B cell (primary cell): ENCODE results near the gene UNC79. TPM values are rescaled to one million over a fixed set of nuclear protein-coding genes. Genes with fewer than 3 reads are reported as not detected.

Source experiments
- ATAC-seq: fragments of 200-7000 bp; cut with Tn5 transposase; one replicate; pipeline ENCODE4 v1.10.0; 2021; ENCODE audit warnings: low read depth, mild to moderate bottlenecking, moderate number of reproducible peaks, moderate library complexity
- CTCF ChIA-PET: fragments of 350-600 bp; sonication (Branson Sonifier 250); formaldehyde crosslinking; loops from one replicate; lab custom pipeline; 2021; ENCODE audit warnings: antibody characterized with exemption, inconsistent platforms; lab: Charles Lee
- POLR2A ChIA-PET: fragments of 350-600 bp; sonication (Branson Sonifier 250); formaldehyde crosslinking; loops from one replicate; lab custom pipeline; 2021; ENCODE audit warnings: antibody characterized with exemption; lab: Charles Lee
- DNase-seq: peaks from one replicate; pipeline ENCODE4 v3.0.0; 2013
- H2AFZ ChIP-seq: 2 replicates; pipeline ENCODE4 v1.6.1; 2012; ENCODE audit warnings: mild to moderate bottlenecking, low read depth, low read length; ENCODE audit not compliant: insufficient read depth, poor library complexity, severe bottlenecking
- H3K27ac ChIP-seq, 2 donors: 1 replicate in 1 of 2; 2 replicates in 1 of 2; pipeline ENCODE4 v1.5.1; 2012 to 2013; ENCODE audit warnings: low read length in 2 of 2, mild to moderate bottlenecking in 2 of 2, moderate library complexity in 1 of 2
- H3K27me3 ChIP-seq, 4 experiments: fragments of 200-600 bp in 1 of 4; sonication (generic) in 1 of 4; replicated peaks in 1 of 4; 1 replicate in 2 of 4; 2 replicates in 2 of 4; pipeline versions ENCODE4 v1.6.1 to v1.7.0; 2013 to 2016; ENCODE audit warnings: low read length in 3 of 4, mild to moderate bottlenecking in 2 of 4, mixed read lengths in 1 of 4, moderate library complexity in 1 of 4; ENCODE audit not compliant: insufficient read depth in 4 of 4, control insufficient read depth in 3 of 4; ENCODE audit errors: control extremely low read depth in 1 of 4
- H3K36me3 ChIP-seq, 2 experiments: replicated peaks in 1 of 2; 1 replicate in 1 of 2; 2 replicates in 1 of 2; pipeline versions ENCODE4 v1.6.1 to v1.7.1; 2013; ENCODE audit warnings: low read length in 1 of 2; ENCODE audit not compliant: insufficient read depth in 2 of 2, control insufficient read depth in 1 of 2; ENCODE audit errors: control extremely low read depth in 1 of 2, extremely low read depth in 1 of 2
- H3K4me1 ChIP-seq, 2 donors: fragments of 200-600 bp in 1 of 2; sonication (generic) in 1 of 2; 1 replicate in 1 of 2; 2 replicates in 1 of 2; pipeline versions ENCODE4 v1.5.1 to v1.6.1; 2013 to 2017; ENCODE audit warnings: low read length in 2 of 2; ENCODE audit not compliant: control insufficient read depth in 2 of 2, insufficient read depth in 2 of 2
- H3K4me2 ChIP-seq: replicated peaks from 2 replicates; pipeline ENCODE3; 2012; ENCODE audit warnings: mild to moderate bottlenecking, low read depth, low read length; ENCODE audit not compliant: poor library complexity, severe bottlenecking
- H3K4me3 ChIP-seq, 5 experiments: fragments of 200-600 bp in 1 of 5; sonication (generic) in 1 of 5; 1 replicate in 3 of 5; 2 replicates in 2 of 5; pipeline versions ENCODE4 v1.5.1 to v1.7.0; 2011 to 2016; ENCODE audit warnings: low read length in 4 of 5, mild to moderate bottlenecking in 4 of 5, low read depth in 2 of 5, control low read depth in 1 of 5, moderate library complexity in 1 of 5; ENCODE audit not compliant: insufficient read depth in 1 of 5; ENCODE audit errors: control extremely low read depth in 1 of 5, extremely low read depth in 1 of 5
- H3K79me2 ChIP-seq: fragments of 200-600 bp; sonication (generic); one replicate; pipeline ENCODE4 v1.6.0; 2016; ENCODE audit warnings: low read length; ENCODE audit not compliant: control insufficient read depth, insufficient read depth
- H3K9ac ChIP-seq: fragments of 200-600 bp; sonication (generic); 2 replicates; pipeline ENCODE4 v1.6.1; 2017; ENCODE audit warnings: mild to moderate bottlenecking, low read length, moderate library complexity
- H3K9me3 ChIP-seq, 3 donors: one replicate each; pipeline versions ENCODE4 v1.6.1 to v1.7.1; 2013; ENCODE audit warnings: low read length in 2 of 3; ENCODE audit not compliant: control insufficient read depth in 2 of 3, insufficient read depth in 1 of 3; ENCODE audit errors: control extremely low read depth in 1 of 3
- H4K20me1 ChIP-seq: 2 replicates; pipeline ENCODE4 v1.6.0; 2012; ENCODE audit warnings: mild to moderate bottlenecking, low read length; ENCODE audit not compliant: insufficient read depth, control insufficient read depth, poor library complexity, severe bottlenecking
- H3K27ac Mint-ChIP-seq: one replicate; pipeline ENCODE4 v1.8.0; 2021; ENCODE audit warnings: mixed read lengths
- H3K27me3 Mint-ChIP-seq: one replicate; pipeline ENCODE4 v1.8.0; 2021; ENCODE audit warnings: mixed read lengths
- H3K4me1 Mint-ChIP-seq: one replicate; pipeline ENCODE4 v1.8.0; 2021; ENCODE audit warnings: mixed read lengths
- H3K4me3 Mint-ChIP-seq: one replicate; pipeline ENCODE4 v1.8.0; 2021; ENCODE audit warnings: mixed read lengths
- H3K9me3 Mint-ChIP-seq: one replicate; pipeline ENCODE4 v1.8.0; 2022; ENCODE audit warnings: mixed read lengths; ENCODE audit not compliant: insufficient read depth
- CTCF ChIP-seq: fragments of 200-600 bp; IDR thresholded peaks from one replicate; pipeline ENCODE4 v1.8.0; 2022; ENCODE audit warnings: antibody characterized with exemption, mild to moderate bottlenecking
- EZH2 ChIP-seq: IDR thresholded peaks from 2 replicates; pipeline ENCODE4 v1.6.1; 2012; ENCODE audit warnings: borderline replicate concordance, low read depth, mild to moderate bottlenecking, moderate library complexity, low read length; ENCODE audit not compliant: insufficient read depth, poor library complexity, severe bottlenecking
- whole genome bisulfite sequencing: methylation state at CpG from one replicate; pipeline ENCODE4 v1.1.5; 2013; ENCODE audit warnings: missing lambda C conversion rate; ENCODE audit not compliant: insufficient coverage; 5-methylcytosine and 5-hydroxymethylcytosine counted together
- intact Hi-C: fragments of 100-400 bp; cut with micrococcal nuclease; formaldehyde crosslinking; loops from one replicate; pipeline ENCODE4 v1.10.0; 2022
- polyA plus RNA-seq: library from polyadenylated mRNA; depleted of rRNA; stranded (reverse); fragments of >200 nt; gene quantifications from 2 replicates; pipeline ENCODE4 v1.2.3, GENCODE V29; 2012
- total RNA-seq, 2 donors: library from RNA; stranded (reverse); fragments of 120-200 nt in 1 of 2; gene quantifications; 1 replicate in 1 of 2; 2 replicates in 1 of 2; pipeline versions ENCODE4 v1.2.3 to v1.2.4, GENCODE V29; 2013 to 2022

UNC79 gene
- total and polyA plus RNA-seq, 2 donors (not counting 1 experiment from before 2014, with no cell fraction given) = 0.04 to 0.15 TPM

GRCh38 chr14:93727039-93727740 is 296.5 kb downstream of the UNC79 start:
- ChIA-PET CTCF (no interaction called here), POLR2A (no interaction called here)
- Mint-ChIP-seq H3K27me3 (peaks cover 15% of the 10 kb centered on the region), H3K9me3 (peaks cover 4% of the 10 kb centered on the region), H3K4me3 (no peak overlapping the region), H3K27ac (no peak overlapping the region), H3K4me1 (no peaks in the 10 kb centered on the region)
- H3K9me3 ChIP-seq = peaks cover 0 to 2% (median 0%) of the 10 kb centered on the region in 3 donors
- H3K79me2 ChIP-seq = no peaks in the 10 kb centered on the region
- H3K4me2 ChIP-seq = no peak overlapping the region
- no peaks in the 10 kb centered on the region for H3K36me3 ChIP-seq
- intact Hi-C loops = no loop called here
- no peak overlapping the region for H3K27ac ChIP-seq
- WGBS = 83% methylated on average over 19 of the region's 23 CpGs
- H3K4me3 ChIP-seq = no peak overlapping the region
- no peak overlapping the region for H3K9ac ChIP-seq
- ATAC-seq (no peak), DNase-seq (no peak)
- no peaks in the 10 kb centered on the region for H3K4me1 ChIP-seq
- no peak overlapping the region for H2AFZ ChIP-seq
- TF ChIP-seq EZH2 (no peak), CTCF (no peak)
- no peaks in the 10 kb centered on the region for H3K27me3 ChIP-seq
- no peaks in the 10 kb centered on the region for H4K20me1 ChIP-seq

DNA sequence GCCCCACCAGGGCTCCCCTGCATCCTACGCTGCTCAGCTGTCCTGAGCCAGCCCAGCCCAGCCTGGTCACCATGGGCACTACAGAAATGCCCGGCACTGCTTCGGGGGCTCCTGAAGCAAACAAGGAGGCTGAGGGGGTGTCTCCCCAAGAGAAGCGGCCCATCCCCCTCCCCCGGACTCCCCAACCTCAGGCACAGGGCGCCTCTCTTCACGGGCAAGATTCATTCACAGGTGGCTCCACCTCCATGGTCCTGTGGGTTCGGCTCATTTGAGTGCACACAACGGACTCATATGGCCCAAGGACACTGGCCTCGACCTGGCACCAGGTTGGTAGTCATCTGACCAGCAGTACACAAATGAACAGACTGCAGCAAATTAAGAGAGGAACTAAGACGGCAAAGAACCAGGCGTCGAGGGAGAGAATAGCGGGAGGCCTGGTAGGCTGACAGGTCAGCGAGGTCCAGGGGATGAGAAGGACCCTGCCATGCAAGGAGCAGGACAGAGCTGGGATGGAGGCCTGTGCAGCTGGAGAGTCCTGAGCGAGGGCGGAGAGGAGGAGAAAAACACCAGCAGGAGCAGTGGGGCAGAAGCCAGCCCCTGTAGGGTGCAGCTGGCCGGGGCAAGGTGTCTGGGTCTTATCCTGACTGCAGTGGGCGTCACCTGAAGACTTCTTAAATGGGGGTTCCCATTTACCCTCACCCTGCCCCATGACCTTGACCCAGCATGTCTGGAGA is 297.3 kb downstream of the UNC79 start:
- Histone ChIP-seq H3K4me3 (no peak overlapping the region), H2AFZ (no peak overlapping the region), H4K20me1 (no peaks in the 10 kb centered on the region), H3K27ac (no peak overlapping the region), H3K79me2 (no peaks in the 10 kb centered on the region), H3K4me2 (no peak overlapping the region), H3K9me3 (peaks cover 0 to 2% (median 0%) of the 10 kb centered on the region in 3 donors), H3K4me1 (no peaks in the 10 kb centered on the region), H3K27me3 (no peaks in the 10 kb centered on the region), H3K36me3 (no peaks in the 10 kb centered on the region), H3K9ac (no peak overlapping the region)
- Mint-ChIP-seq H3K27ac (no peak overlapping the region), H3K27me3 (peaks cover 15% of the 10 kb centered on the region), H3K4me1 (no peaks in the 10 kb centered on the region), H3K4me3 (no peak overlapping the region), H3K9me3 (no peaks in the 10 kb centered on the region)
- WGBS = 93% methylated on average over 19 of the region's 19 CpGs
- TF ChIP-seq EZH2 = no peak
- TF ChIP-seq CTCF = no peak
- CTCF ChIA-PET = no interaction called here
- DNase-seq (no peak), ATAC-seq (no peak)
- intact Hi-C loops = no loop called here
- POLR2A ChIA-PET = no interaction called here
